Mammary epithelial cell (primary cell): Measurements from ENCODE around the gene KIF5C.

Experiments
- CTCF ChIP-seq, 2 donors: IDR thresholded peaks in 1 of 2; conservative IDR thresholded peaks in 1 of 2; 2 replicates each; pipeline ENCODE4 v1.5.1; 2011 to 2012; ENCODE audit warnings: inconsistent platforms in 2 of 2, low read length in 2 of 2, mild to moderate bottlenecking in 2 of 2, control low read depth in 1 of 2, low read depth in 1 of 2; ENCODE audit not compliant: insufficient read depth in 1 of 2; ENCODE audit errors: extremely low read depth in 1 of 2
- EZH2 ChIP-seq: IDR thresholded peaks from 2 replicates; pipeline ENCODE4 v1.6.1; 2012; ENCODE audit warnings: low read length, inconsistent platforms, borderline replicate concordance

- no peak for TF ChIP-seq CTCF (conservative IDR thresholded peaks at IDR 0.05 in 1 of 2, IDR thresholded peaks at IDR 0.05 in 1 of 2; ENCODE audit: extremely low read depth in 1 of 2, insufficient read depth in 1 of 2, low read depth in 1 of 2, low read length in 2 of 2)
- TF ChIP-seq EZH2 = no peak
Measured at GRCh38 chr2:149063177-149063576, 188.2 kb downstream of the KIF5C start.
